CD14-positive monocyte (primary cell): Measurements from ENCODE around the gene NKAIN4. TPM values are rescaled to one million over a fixed set of nuclear protein-coding genes. Genes with fewer than 3 reads are reported as not detected.

Experiments used
- DNase-seq, 3 donors: peaks; one replicate each; pipeline ENCODE4 v3.0.0-alpha.2; 2011 to 2022
- H2AFZ ChIP-seq: 2 replicates; pipeline ENCODE4 v1.6.0; 2012; ENCODE audit warnings: mild to moderate bottlenecking, low read depth, low read length, inconsistent platforms; ENCODE audit not compliant: insufficient read depth, poor library complexity, severe bottlenecking
- H3K27ac ChIP-seq, 2 donors: 1 replicate in 1 of 2; 2 replicates in 1 of 2; pipeline ENCODE4 v1.5.1; 2012 to 2013; ENCODE audit warnings: low read length in 2 of 2, control low read depth in 1 of 2, inconsistent platforms in 1 of 2, low read depth in 1 of 2, mild to moderate bottlenecking in 1 of 2
- H3K27me3 ChIP-seq, 2 donors: one replicate each; pipeline versions ENCODE4 v1.6.0 to v1.6.1; 2011 to 2013; ENCODE audit warnings: low read length in 2 of 2; ENCODE audit not compliant: control insufficient read depth in 2 of 2, insufficient read depth in 2 of 2
- H3K36me3 ChIP-seq, 2 donors: replicated peaks in 1 of 2; 1 replicate in 1 of 2; 2 replicates in 1 of 2; pipeline versions ENCODE4 v1.5.1 to v1.6.1; 2012 to 2013; ENCODE audit warnings: low read length in 2 of 2, control low read depth in 1 of 2, inconsistent platforms in 1 of 2, mild to moderate bottlenecking in 1 of 2; ENCODE audit not compliant: insufficient read depth in 2 of 2, control insufficient read depth in 1 of 2
- H3K4me1 ChIP-seq, 2 donors: 1 replicate in 1 of 2; 2 replicates in 1 of 2; pipeline versions ENCODE4 v1.5.1 to v1.6.1; 2012 to 2013; ENCODE audit warnings: low read length in 2 of 2, control low read depth in 1 of 2, inconsistent platforms in 1 of 2, mild to moderate bottlenecking in 1 of 2, moderate library complexity in 1 of 2; ENCODE audit not compliant: insufficient read depth in 2 of 2, control insufficient read depth in 1 of 2
- H3K4me2 ChIP-seq: replicated peaks from 2 replicates; pipeline ENCODE3; 2012; ENCODE audit warnings: low read length, moderate library complexity, mild to moderate bottlenecking; ENCODE audit not compliant: poor library complexity, severe bottlenecking; ENCODE audit errors: extremely low read depth
- H3K4me3 ChIP-seq, 3 experiments: fragments of 200-600 bp in 1 of 3; sonication (generic) in 1 of 3; replicated peaks in 1 of 3; 1 replicate in 2 of 3; 2 replicates in 1 of 3; pipeline ENCODE4 v1.5.1; 2011 to 2013; ENCODE audit warnings: low read length in 3 of 3, mild to moderate bottlenecking in 3 of 3, control low read depth in 2 of 3, low read depth in 2 of 3, inconsistent platforms in 1 of 3, moderate library complexity in 1 of 3
- H3K79me2 ChIP-seq: 2 replicates; pipeline ENCODE4 v1.6.0; 2012; ENCODE audit warnings: mild to moderate bottlenecking, control low read depth, inconsistent platforms, low read length, moderate library complexity; ENCODE audit not compliant: insufficient read depth
- H3K9ac ChIP-seq: 2 replicates; pipeline ENCODE4 v1.6.0; 2017; ENCODE audit warnings: low read length, mild to moderate bottlenecking; ENCODE audit not compliant: insufficient read depth, poor library complexity, severe bottlenecking
- H3K9me3 ChIP-seq, 2 donors: replicated peaks in 1 of 2; 1 replicate in 1 of 2; 2 replicates in 1 of 2; pipeline versions ENCODE4 v1.5.1 to v1.6.1; 2012 to 2013; ENCODE audit warnings: low read length in 2 of 2, control low read depth in 1 of 2; ENCODE audit not compliant: control insufficient read depth in 1 of 2, insufficient read depth in 1 of 2
- H4K20me1 ChIP-seq: 2 replicates; pipeline ENCODE4 v1.6.0; 2012; ENCODE audit warnings: mild to moderate bottlenecking, low read length, control low read depth, moderate library complexity; ENCODE audit not compliant: insufficient read depth
- H3K27ac Mint-ChIP-seq, 7 donors: one replicate each; pipeline ENCODE4 v1.8.0; 2020; ENCODE audit warnings: mild to moderate bottlenecking in 7 of 7, mixed read lengths in 7 of 7, moderate library complexity in 6 of 7, inconsistent platforms in 2 of 7
- H3K27me3 Mint-ChIP-seq, 3 donors: one replicate each; pipeline ENCODE4 v1.8.0; 2021 to 2022; ENCODE audit warnings: low read depth in 3 of 3, mild to moderate bottlenecking in 3 of 3, mixed read lengths in 3 of 3, moderate library complexity in 3 of 3, inconsistent platforms in 1 of 3
- H3K36me3 Mint-ChIP-seq, 2 donors: one replicate each; pipeline ENCODE4 v1.8.0; 2020; ENCODE audit warnings: mixed read lengths in 2 of 2, inconsistent platforms in 1 of 2, mild to moderate bottlenecking in 1 of 2
- H3K4me1 Mint-ChIP-seq: one replicate; pipeline ENCODE4 v1.8.0; 2020; ENCODE audit warnings: mild to moderate bottlenecking, mixed read lengths
- H3K4me3 Mint-ChIP-seq, 2 donors: one replicate each; pipeline ENCODE4 v1.8.0; 2020; ENCODE audit warnings: mild to moderate bottlenecking in 2 of 2, mixed read lengths in 2 of 2, moderate library complexity in 1 of 2
- H3K9me3 Mint-ChIP-seq, 7 donors: one replicate each; pipeline ENCODE4 v1.8.0; 2020 to 2022; ENCODE audit warnings: mixed read lengths in 7 of 7, mild to moderate bottlenecking in 6 of 7, moderate library complexity in 6 of 7, inconsistent platforms in 2 of 7
- WGBS: methylation state at CpG from one replicate; pipeline ENCODE4 v1.1.5; 2013; ENCODE audit warnings: missing lambda C conversion rate; ENCODE audit not compliant: insufficient coverage; 5-methylcytosine and 5-hydroxymethylcytosine counted together
- intact Hi-C, 2 donors: fragments of 100-400 bp; cut with micrococcal nuclease; formaldehyde crosslinking; loops; one replicate each; pipeline versions ENCODE4 v1.15.0 to v1.15.1; 2023
- polyA plus RNA-seq, 3 donors: library from polyadenylated mRNA; depleted of rRNA in 1 of 3; unstranded in 2 of 3; stranded (reverse) in 1 of 3; fragments of 300-500 nt in 2 of 3; fragments of >200 nt in 1 of 3; fragmentation: Illumina TruSeq in 2 of 3; gene quantifications; 1 replicate in 2 of 3; 2 replicates in 1 of 3; pipeline ENCODE4 v1.2.3, GENCODE V29; 2012 to 2021
- TF ChIP-seq, protein P1 (sequence below): fragments of 200-600 bp; IDR thresholded peaks from one replicate; pipeline ENCODE4 v1.8.0; 2022; ENCODE audit warnings: antibody characterized with exemption, mild to moderate bottlenecking

NKAIN4 gene
- polyA plus RNA-seq, 3 donors = not detected

DNA sequence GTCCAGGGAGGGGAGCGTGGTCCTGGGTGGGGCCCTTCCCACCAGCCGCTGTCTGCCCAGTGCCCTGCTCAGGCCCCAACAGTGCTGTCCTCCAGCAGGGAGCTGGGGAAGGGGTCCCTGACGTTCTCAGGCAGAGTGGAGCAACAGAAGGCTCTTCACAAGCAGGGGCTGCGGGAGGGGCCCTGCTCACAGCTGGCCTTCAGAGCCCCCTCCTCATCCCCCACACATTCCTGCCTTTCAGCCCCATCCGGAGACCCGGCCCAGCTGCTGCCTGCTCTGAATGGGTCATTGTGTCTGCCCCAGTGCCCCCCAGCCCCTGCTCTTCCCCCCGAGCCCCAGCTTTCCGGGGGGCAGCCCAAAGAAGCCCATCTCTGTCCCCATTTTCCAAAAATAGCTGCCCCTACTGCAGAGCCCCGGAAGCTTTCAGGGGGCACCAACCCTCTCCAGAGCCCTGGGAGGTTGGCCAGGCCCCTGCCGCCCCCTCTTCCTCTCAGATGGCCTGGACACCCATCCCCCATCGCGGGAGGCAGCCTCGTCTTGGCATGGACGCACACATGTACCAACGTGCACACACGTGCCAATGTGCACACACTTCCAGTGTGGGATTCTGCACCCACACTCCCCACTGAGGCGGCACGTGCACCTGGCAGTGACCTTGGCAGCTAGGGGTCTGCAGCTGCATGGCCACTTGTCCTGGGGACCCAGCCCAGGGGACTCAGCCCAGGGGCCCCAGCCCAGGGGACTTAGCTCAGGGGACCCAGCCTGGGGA, 42.5 kb upstream of the NKAIN4 start:
- H3K27me3 ChIP-seq = peaks cover 0 to 17% of the 10 kb centered on the region in 2 donors
- intact Hi-C loops = no loop called here
- no peaks in the 10 kb centered on the region for H3K36me3 ChIP-seq
- no peak overlapping the region for H3K4me3 ChIP-seq
- H3K9me3 Mint-ChIP-seq = peaks cover 3 to 8% (median 4%) of the 10 kb centered on the region in 7 donors
- H3K4me1 ChIP-seq = no peaks in the 10 kb centered on the region
- no peaks in the 10 kb centered on the region for H3K36me3 Mint-ChIP-seq
- WGBS = 54% methylated on average over 18 of the region's 18 CpGs
- H3K9ac ChIP-seq = no peak overlapping the region
- H3K9me3 ChIP-seq = no peaks in the 10 kb centered on the region
- no peak for DNase-seq
- TF ChIP-seq, protein P1, sequence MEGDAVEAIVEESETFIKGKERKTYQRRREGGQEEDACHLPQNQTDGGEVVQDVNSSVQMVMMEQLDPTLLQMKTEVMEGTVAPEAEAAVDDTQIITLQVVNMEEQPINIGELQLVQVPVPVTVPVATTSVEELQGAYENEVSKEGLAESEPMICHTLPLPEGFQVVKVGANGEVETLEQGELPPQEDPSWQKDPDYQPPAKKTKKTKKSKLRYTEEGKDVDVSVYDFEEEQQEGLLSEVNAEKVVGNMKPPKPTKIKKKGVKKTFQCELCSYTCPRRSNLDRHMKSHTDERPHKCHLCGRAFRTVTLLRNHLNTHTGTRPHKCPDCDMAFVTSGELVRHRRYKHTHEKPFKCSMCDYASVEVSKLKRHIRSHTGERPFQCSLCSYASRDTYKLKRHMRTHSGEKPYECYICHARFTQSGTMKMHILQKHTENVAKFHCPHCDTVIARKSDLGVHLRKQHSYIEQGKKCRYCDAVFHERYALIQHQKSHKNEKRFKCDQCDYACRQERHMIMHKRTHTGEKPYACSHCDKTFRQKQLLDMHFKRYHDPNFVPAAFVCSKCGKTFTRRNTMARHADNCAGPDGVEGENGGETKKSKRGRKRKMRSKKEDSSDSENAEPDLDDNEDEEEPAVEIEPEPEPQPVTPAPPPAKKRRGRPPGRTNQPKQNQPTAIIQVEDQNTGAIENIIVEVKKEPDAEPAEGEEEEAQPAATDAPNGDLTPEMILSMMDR = no peak
- no peak overlapping the region for H2AFZ ChIP-seq
- H3K4me2 ChIP-seq = no peak overlapping the region
- H3K27ac Mint-ChIP-seq = no peak overlapping the region
- H3K4me3 Mint-ChIP-seq = no peak overlapping the region
- H3K27me3 Mint-ChIP-seq = peaks cover 23 to 45% (median 27%) of the 10 kb centered on the region in 3 donors
- H3K4me1 Mint-ChIP-seq = no peaks in the 10 kb centered on the region
- H3K27ac ChIP-seq = no peak overlapping the region
- no peaks in the 10 kb centered on the region for H4K20me1 ChIP-seq
- no peaks in the 10 kb centered on the region for H3K79me2 ChIP-seq

DNA sequence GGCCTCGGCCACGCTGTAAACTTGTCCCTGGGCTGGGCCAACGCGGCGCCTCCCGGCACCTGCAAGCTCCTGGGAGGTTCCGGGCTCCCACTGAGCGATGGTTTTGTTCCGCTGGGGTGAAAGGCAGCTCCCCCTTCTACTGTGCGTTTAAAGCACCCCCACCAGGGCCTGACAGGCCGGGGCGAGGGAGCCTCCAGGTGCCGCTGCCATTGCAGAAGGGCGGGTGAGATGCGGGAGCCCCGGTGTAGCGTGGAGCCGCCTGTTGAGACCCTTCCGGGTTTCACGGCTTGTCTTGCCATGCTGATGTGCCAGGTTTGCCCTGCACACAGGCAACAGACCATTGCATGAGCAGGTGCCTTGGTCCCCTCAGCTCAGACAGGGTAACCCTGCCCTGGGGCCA, 41.6 kb upstream of the NKAIN4 start:
- H3K79me2 ChIP-seq = no peaks in the 10 kb centered on the region
- no peak overlapping the region for H2AFZ ChIP-seq
- Mint-ChIP-seq H3K36me3 (no peaks in the 10 kb centered on the region), H3K4me3 (peak overlapping the region in 1 of 2 donors; percentile 46), H3K9me3 (peaks cover 0 to 2% (median 0%) of the 10 kb centered on the region in 7 donors), H3K4me1 (no peaks in the 10 kb centered on the region), H3K27ac (no peak overlapping the region), H3K27me3 (peaks cover 19 to 43% (median 24%) of the 10 kb centered on the region in 3 donors)
- no peak for DNase-seq
- peaks cover 0 to 17% of the 10 kb centered on the region in 2 donors for H3K27me3 ChIP-seq
- H3K4me1 ChIP-seq = no peaks in the 10 kb centered on the region
- TF ChIP-seq, protein P1 = no peak
- no peak overlapping the region for H3K27ac ChIP-seq
- H3K36me3 ChIP-seq = no peaks in the 10 kb centered on the region
- H3K9me3 ChIP-seq = no peaks in the 10 kb centered on the region
- no peak overlapping the region for H3K9ac ChIP-seq
- peaks cover 3% of the 10 kb centered on the region for H4K20me1 ChIP-seq
- no peak overlapping the region for H3K4me3 ChIP-seq
- no peak overlapping the region for H3K4me2 ChIP-seq
- WGBS = 12% methylated on average over 20 of the region's 20 CpGs
- intact Hi-C loops = no loop called here
